Mammary epithelial cell (primary cell): ENCODE results near the gene ADCY5.
A peak's percentile ranks its signal among the peaks of the same experiment; 100 is the strongest.

Experiments
- CTCF ChIP-seq, 2 donors: IDR thresholded peaks in 1 of 2; conservative IDR thresholded peaks in 1 of 2; 2 replicates each; pipeline ENCODE4 v1.5.1; 2011 to 2012; ENCODE audit warnings: inconsistent platforms in 2 of 2, low read length in 2 of 2, mild to moderate bottlenecking in 2 of 2, control low read depth in 1 of 2, low read depth in 1 of 2; ENCODE audit not compliant: insufficient read depth in 1 of 2; ENCODE audit errors: extremely low read depth in 1 of 2
- EZH2 ChIP-seq: IDR thresholded peaks from 2 replicates; pipeline ENCODE4 v1.6.1; 2012; ENCODE audit warnings: low read length, inconsistent platforms, borderline replicate concordance

- TF ChIP-seq CTCF (conservative IDR thresholded peaks at IDR 0.05 in 1 of 2, IDR thresholded peaks at IDR 0.05 in 1 of 2; ENCODE audit: extremely low read depth in 1 of 2, insufficient read depth in 1 of 2, low read depth in 1 of 2, low read length in 2 of 2) (no peak), EZH2 (peak; percentile 61)
Measured at GRCh38 chr3:123449997-123450604, 1.2 kb upstream of the ADCY5 start.
